HepG2 (cell line): Measurements from ENCODE around the gene TRNT1. TPM values are rescaled to one million over a fixed set of nuclear protein-coding genes. Genes with fewer than 3 reads are reported as not detected.

Source experiments
- HNRNPL ChIP-seq: fragments of 200-400 bp; formaldehyde crosslinking; IDR thresholded peaks from 2 replicates; pipeline ENCODE4 v1.6.1; 2017; ENCODE audit warnings: mild to moderate bottlenecking, low read depth, low read length
- ISL2 ChIP-seq: sonication (generic); formaldehyde crosslinking; IDR thresholded peaks from 2 replicates; pipeline ENCODE4 v1.5.0; 2020; ENCODE audit warnings: missing genetic modification reagents
- KLF9 ChIP-seq: IDR thresholded peaks from 2 replicates; pipeline ENCODE4 v1.6.1; 2016; ENCODE audit warnings: low read depth
- NR2F6 ChIP-seq, 2 experiments: IDR thresholded peaks; 2 replicates each; pipeline ENCODE4 v1.6.1; 2016; ENCODE audit warnings: antibody characterized with exemption in 1 of 2, mild to moderate bottlenecking in 1 of 2
- U2AF1 ChIP-seq: fragments of 200-400 bp; formaldehyde crosslinking; optimal IDR thresholded peaks from 2 replicates; pipeline ENCODE3; 2017; ENCODE audit warnings: mild to moderate bottlenecking, low read depth, low read length
- ZBTB20 ChIP-seq: sonication (generic); formaldehyde crosslinking; IDR thresholded peaks from 2 replicates; pipeline ENCODE4 v1.8.1; 2023; ENCODE audit warnings: missing genetic modification reagents, low read depth, mild to moderate bottlenecking, borderline replicate concordance
- ZNF441 ChIP-seq: sonication (generic); formaldehyde crosslinking; IDR thresholded peaks from 2 replicates; pipeline ENCODE4 v1.7.0; 2021; ENCODE audit warnings: missing genetic modification reagents, borderline replicate concordance
- ZNF460 ChIP-seq: sonication (generic); formaldehyde crosslinking; IDR thresholded peaks from 2 replicates; pipeline ENCODE4 v1.5.1; 2020; ENCODE audit warnings: missing genetic modification reagents, mild to moderate bottlenecking, borderline replicate concordance
- ZNF670 ChIP-seq: sonication (generic); formaldehyde crosslinking; IDR thresholded peaks from 2 replicates; pipeline ENCODE4 v1.8.0; 2022; ENCODE audit warnings: mild to moderate bottlenecking, missing genetic modification reagents, borderline replicate concordance
- ZNF724P ChIP-seq: sonication (generic); formaldehyde crosslinking; IDR thresholded peaks from 2 replicates; pipeline ENCODE4 v1.8.0; 2022; ENCODE audit warnings: missing genetic modification reagents, borderline replicate concordance
- polyA plus RNA-seq, 8 experiments: library from polyadenylated mRNA; depleted of rRNA in 3 of 8; stranded (reverse) in 7 of 8; unstranded in 1 of 8; fragments of >200 nt; fragmentation: Illumina TruSeq in 4 of 8; extraction: Trizol in 4 of 8; gene quantifications; 2 replicates each; pipeline versions ENCODE4 v1.2.1 to v1.2.3, GENCODE V29; 2011 to 2016; ENCODE audit warnings: low read depth in 4 of 8, missing spikeins in 1 of 8, mixed read lengths in 1 of 8; ENCODE audit not compliant: insufficient read depth in 1 of 8
- total RNA-seq, 5 experiments: library from RNA; depleted of rRNA; stranded (reverse); fragments of >200 nt; fragmentation: Illumina TruSeq; extraction: Trizol; gene quantifications; 2 replicates each; pipeline ENCODE4 v1.2.3, GENCODE V29; 2016; ENCODE audit warnings: low read depth in 1 of 5
- TF ChIP-seq, protein P1 (sequence below): sonication (generic); formaldehyde crosslinking; IDR thresholded peaks from 2 replicates; pipeline ENCODE4 v1.4.0; 2020; ENCODE audit warnings: mild to moderate bottlenecking, missing genetic modification reagents
- TF ChIP-seq, protein P2 (sequence below): sonication (generic); formaldehyde crosslinking; IDR thresholded peaks from 2 replicates; pipeline ENCODE4 v1.4.0; 2020; ENCODE audit warnings: missing genetic modification reagents
- TF ChIP-seq, protein P3 (sequence below): sonication (generic); formaldehyde crosslinking; IDR thresholded peaks from one replicate; pipeline ENCODE4 v1.5.1; 2020; ENCODE audit warnings: mild to moderate bottlenecking, missing genetic modification reagents; ENCODE audit errors: not compliant biosample characterization
- TF ChIP-seq, protein P4 (sequence below): sonication (generic); formaldehyde crosslinking; IDR thresholded peaks from 2 replicates; pipeline ENCODE4 v1.8.0; 2022; ENCODE audit warnings: missing genetic modification reagents, mild to moderate bottlenecking, moderate library complexity, borderline replicate concordance

TRNT1 gene
- total and polyA plus RNA-seq, 2 of the 13 experiments (the other 11 are each of a cell fraction or from before 2014, with no cell fraction given): 9.4 to 27.7 TPM

DNA sequence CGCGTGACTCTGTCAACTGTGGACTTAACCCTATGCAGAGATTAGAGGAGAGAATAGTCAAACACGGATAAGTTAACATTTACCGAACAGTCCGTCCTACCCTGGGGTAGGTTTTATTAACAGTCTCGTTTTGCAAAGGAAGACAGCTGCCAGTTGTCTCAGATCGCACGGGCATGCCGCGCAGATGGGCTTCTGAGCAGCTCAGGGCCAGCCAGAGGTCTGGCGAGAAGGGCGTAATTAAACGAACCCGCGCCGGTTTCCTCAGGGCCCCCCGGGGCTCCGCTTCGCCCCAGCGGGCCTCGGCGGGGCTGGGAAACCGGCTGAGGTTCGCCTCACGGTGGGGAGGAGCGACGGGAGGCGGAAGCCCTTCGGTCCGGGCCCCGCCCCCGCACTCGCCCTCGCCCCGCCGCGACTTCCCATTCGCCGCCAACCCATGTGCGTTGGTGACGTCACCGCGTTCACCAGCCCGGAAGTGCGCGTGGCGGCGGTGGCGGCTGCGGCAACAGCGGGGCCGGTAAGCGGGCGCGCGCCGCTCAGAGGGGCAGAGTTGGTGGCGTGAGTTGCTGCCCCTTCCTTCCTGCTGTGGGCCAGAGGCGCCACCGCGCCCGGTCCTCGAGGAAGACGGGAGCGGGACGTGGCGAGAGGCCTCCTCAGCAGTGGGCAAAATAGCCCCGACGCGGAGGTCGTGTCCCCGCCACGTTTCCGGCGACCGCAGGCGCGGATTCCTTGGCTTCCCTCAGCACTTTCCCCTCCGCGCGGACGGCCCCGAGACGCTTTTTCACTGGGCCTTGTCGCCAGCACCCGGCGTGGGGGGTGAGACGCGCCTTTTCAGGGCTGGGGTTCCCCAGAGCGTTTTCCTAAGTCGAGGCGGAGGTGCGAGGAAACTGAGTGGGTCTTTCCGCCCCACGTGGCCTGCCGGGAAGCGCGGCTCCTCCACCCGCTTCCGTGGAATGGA, at the start of gene TRNT1 (continued):
- TF ChIP-seq ZNF441 (CRISPR knock-in tag): peak; percentile 29
- TF ChIP-seq ZNF724P (CRISPR knock-in tag): no peak
- peak; percentile 61; the same call in 1 of the 2 replicates for TF ChIP-seq ISL2 (CRISPR knock-in tag)
- peak; percentile 75; the same call in 1 of the 2 replicates for TF ChIP-seq ZNF670 (CRISPR knock-in tag)
- no peak for TF ChIP-seq KLF9 (CRISPR knock-in tag)
- TF ChIP-seq, protein P1, sequence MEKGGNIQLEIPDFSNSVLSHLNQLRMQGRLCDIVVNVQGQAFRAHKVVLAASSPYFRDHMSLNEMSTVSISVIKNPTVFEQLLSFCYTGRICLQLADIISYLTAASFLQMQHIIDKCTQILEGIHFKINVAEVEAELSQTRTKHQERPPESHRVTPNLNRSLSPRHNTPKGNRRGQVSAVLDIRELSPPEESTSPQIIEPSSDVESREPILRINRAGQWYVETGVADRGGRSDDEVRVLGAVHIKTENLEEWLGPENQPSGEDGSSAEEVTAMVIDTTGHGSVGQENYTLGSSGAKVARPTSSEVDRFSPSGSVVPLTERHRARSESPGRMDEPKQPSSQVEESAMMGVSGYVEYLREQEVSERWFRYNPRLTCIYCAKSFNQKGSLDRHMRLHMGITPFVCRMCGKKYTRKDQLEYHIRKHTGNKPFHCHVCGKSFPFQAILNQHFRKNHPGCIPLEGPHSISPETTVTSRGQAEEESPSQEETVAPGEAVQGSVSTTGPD: no peak
- TF ChIP-seq U2AF1: no peak
- no peak; the same call in 1 of the 2 replicates for TF ChIP-seq ZBTB20 (CRISPR knock-in tag)
- TF ChIP-seq NR2F6 (IDR thresholded peaks at IDR 0.05): no peak
- TF ChIP-seq NR2F6 (CRISPR knock-in tag; IDR thresholded peaks at IDR 0.05): 0 out of 2 replicates have a peak, but pooled peaks have one; percentile 19
- TF ChIP-seq, protein P2, sequence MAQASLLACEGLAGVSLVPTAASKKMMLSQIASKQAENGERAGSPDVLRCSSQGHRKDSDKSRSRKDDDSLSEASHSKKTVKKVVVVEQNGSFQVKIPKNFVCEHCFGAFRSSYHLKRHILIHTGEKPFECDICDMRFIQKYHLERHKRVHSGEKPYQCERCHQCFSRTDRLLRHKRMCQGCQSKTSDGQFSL (CRISPR knock-in tag): peak; percentile 74; the same call in 1 of the 2 replicates
- no peak for TF ChIP-seq ZNF460 (CRISPR knock-in tag)
- TF ChIP-seq, protein P3, sequence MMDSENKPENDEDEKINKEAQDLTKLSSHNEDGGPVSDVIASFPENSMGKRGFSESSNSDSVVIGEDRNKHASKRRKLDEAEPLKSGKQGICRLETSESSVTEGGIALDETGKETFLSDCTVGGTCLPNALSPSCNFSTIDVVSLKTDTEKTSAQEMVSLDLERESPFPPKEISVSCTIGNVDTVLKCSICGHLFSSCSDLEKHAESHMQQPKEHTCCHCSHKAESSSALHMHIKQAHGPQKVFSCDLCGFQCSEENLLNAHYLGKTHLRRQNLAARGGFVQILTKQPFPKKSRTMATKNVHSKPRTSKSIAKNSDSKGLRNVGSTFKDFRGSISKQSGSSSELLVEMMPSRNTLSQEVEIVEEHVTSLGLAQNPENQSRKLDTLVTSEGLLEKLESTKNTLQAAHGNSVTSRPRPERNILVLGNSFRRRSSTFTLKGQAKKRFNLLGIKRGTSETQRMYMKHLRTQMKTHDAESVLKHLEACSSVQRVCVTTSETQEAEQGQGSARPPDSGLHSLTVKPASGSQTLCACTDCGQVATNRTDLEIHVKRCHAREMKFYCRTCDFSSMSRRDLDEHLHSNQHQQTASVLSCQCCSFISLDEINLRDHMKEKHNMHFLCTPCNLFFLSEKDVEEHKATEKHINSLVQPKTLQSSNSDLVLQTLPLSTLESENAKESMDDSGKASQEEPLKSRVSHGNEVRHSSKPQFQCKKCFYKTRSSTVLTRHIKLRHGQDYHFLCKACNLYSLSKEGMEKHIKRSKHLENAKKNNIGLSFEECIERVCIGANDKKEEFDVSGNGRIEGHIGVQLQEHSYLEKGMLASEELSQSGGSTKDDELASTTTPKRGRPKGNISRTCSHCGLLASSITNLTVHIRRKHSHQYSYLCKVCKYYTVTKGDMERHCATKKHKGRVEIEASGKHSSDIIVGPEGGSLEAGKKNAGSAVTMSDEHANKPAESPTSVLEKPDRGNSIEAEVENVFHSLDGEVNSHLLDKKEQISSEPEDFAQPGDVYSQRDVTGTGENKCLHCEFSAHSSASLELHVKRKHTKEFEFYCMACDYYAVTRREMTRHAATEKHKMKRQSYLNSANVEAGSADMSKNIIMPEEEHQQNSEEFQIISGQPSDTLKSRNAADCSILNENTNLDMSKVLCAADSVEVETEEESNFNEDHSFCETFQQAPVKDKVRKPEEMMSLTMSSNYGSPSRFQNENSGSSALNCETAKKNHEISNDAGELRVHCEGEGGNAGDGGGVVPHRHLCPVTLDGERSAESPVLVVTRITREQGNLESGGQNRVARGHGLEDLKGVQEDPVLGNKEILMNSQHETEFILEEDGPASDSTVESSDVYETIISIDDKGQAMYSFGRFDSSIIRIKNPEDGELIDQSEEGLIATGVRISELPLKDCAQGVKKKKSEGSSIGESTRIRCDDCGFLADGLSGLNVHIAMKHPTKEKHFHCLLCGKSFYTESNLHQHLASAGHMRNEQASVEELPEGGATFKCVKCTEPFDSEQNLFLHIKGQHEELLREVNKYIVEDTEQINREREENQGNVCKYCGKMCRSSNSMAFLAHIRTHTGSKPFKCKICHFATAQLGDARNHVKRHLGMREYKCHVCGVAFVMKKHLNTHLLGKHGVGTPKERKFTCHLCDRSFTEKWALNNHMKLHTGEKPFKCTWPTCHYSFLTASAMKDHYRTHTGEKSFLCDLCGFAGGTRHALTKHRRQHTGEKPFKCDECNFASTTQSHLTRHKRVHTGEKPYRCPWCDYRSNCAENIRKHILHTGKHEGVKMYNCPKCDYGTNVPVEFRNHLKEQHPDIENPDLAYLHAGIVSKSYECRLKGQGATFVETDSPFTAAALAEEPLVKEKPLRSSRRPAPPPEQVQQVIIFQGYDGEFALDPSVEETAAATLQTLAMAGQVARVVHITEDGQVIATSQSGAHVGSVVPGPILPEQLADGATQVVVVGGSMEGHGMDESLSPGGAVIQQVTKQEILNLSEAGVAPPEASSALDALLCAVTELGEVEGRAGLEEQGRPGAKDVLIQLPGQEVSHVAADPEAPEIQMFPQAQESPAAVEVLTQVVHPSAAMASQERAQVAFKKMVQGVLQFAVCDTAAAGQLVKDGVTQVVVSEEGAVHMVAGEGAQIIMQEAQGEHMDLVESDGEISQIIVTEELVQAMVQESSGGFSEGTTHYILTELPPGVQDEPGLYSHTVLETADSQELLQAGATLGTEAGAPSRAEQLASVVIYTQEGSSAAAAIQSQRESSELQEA: peak; percentile 86
- TF ChIP-seq HNRNPL: no peak
- TF ChIP-seq, protein P4, sequence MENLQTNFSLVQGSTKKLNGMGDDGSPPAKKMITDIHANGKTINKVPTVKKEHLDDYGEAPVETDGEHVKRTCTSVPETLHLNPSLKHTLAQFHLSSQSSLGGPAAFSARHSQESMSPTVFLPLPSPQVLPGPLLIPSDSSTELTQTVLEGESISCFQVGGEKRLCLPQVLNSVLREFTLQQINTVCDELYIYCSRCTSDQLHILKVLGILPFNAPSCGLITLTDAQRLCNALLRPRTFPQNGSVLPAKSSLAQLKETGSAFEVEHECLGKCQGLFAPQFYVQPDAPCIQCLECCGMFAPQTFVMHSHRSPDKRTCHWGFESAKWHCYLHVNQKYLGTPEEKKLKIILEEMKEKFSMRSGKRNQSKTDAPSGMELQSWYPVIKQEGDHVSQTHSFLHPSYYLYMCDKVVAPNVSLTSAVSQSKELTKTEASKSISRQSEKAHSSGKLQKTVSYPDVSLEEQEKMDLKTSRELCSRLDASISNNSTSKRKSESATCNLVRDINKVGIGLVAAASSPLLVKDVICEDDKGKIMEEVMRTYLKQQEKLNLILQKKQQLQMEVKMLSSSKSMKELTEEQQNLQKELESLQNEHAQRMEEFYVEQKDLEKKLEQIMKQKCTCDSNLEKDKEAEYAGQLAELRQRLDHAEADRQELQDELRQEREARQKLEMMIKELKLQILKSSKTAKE (CRISPR knock-in tag): peak; percentile 45; the same call in 1 of the 2 replicates
